Natural killer cell (primary cell): Measurements from ENCODE around the gene SLBP. TPM values are rescaled to one million over a fixed set of nuclear protein-coding genes. Genes with fewer than 3 reads are reported as not detected.
A peak's percentile ranks its signal among the peaks of the same experiment; 100 is the strongest.

Source experiments
- ATAC-seq, 3 donors: fragments of 150-1000 bp in 2 of 3; fragments of 200-7000 bp in 1 of 3; cut with Tn5 transposase; 1 replicate in 1 of 3; 2 replicates in 2 of 3; pipeline ENCODE4 v1.10.0; 2021; ENCODE audit warnings: mild to moderate bottlenecking in 2 of 3, moderate library complexity in 2 of 3
- DNase-seq, 2 donors: peaks; one replicate each; pipeline versions ENCODE4 v3.0.0 to v3.0.0-alpha.2; 2013 to 2021; ENCODE audit warnings: mixed read lengths in 1 of 2
- H3K27ac ChIP-seq: one replicate; pipeline ENCODE4 v1.5.1; 2013; ENCODE audit warnings: mild to moderate bottlenecking, low read length
- H3K27me3 ChIP-seq: one replicate; pipeline ENCODE4 v1.6.1; 2013; ENCODE audit warnings: low read length; ENCODE audit not compliant: control insufficient read depth, insufficient read depth
- H3K36me3 ChIP-seq: one replicate; pipeline ENCODE4 v1.6.1; 2013; ENCODE audit warnings: low read length; ENCODE audit not compliant: control insufficient read depth, insufficient read depth
- H3K4me1 ChIP-seq: one replicate; pipeline ENCODE4 v1.6.1; 2013; ENCODE audit warnings: low read length; ENCODE audit not compliant: control insufficient read depth, insufficient read depth
- H3K4me3 ChIP-seq: one replicate; pipeline ENCODE4 v1.5.1; 2013; ENCODE audit warnings: low read length
- H3K9me3 ChIP-seq: one replicate; pipeline ENCODE4 v1.6.1; 2013; ENCODE audit warnings: low read length; ENCODE audit not compliant: control insufficient read depth, insufficient read depth
- H3K27ac Mint-ChIP-seq, 2 donors: one replicate each; pipeline ENCODE4 v1.8.0; 2022; ENCODE audit warnings: mild to moderate bottlenecking in 2 of 2, mixed read lengths in 2 of 2, moderate library complexity in 1 of 2
- H3K27me3 Mint-ChIP-seq, 2 donors: one replicate each; pipeline ENCODE4 v1.8.0; 2022; ENCODE audit warnings: low read depth in 2 of 2, mixed read lengths in 2 of 2
- H3K36me3 Mint-ChIP-seq: one replicate; pipeline ENCODE4 v1.8.0; 2022; ENCODE audit warnings: mixed read lengths
- H3K4me1 Mint-ChIP-seq, 2 donors: one replicate each; pipeline ENCODE4 v1.8.0; 2022; ENCODE audit warnings: mixed read lengths in 2 of 2
- H3K4me3 Mint-ChIP-seq: one replicate; pipeline ENCODE4 v1.8.0; 2022; ENCODE audit warnings: mild to moderate bottlenecking, moderate library complexity, mixed read lengths
- H3K9me3 Mint-ChIP-seq, 2 donors: one replicate each; pipeline ENCODE4 v1.8.0; 2022; ENCODE audit warnings: mixed read lengths in 2 of 2
- CTCF ChIP-seq: fragments of 200-600 bp; IDR thresholded peaks from one replicate; pipeline ENCODE4 v1.8.0; 2022; ENCODE audit warnings: antibody characterized with exemption
- WGBS: methylation state at CpG from one replicate; pipeline ENCODE4 v1.1.7; 2013; ENCODE audit warnings: missing lambda C conversion rate; ENCODE audit not compliant: insufficient coverage; 5-methylcytosine and 5-hydroxymethylcytosine counted together
- intact Hi-C: fragments of 100-400 bp; cut with micrococcal nuclease; formaldehyde crosslinking; loops from one replicate; pipeline ENCODE4 v1.14.2; 2022
- total RNA-seq, 4 donors: library from RNA; stranded (reverse); fragments of 120-200 nt in 1 of 4; gene quantifications; one replicate each; pipeline versions ENCODE4 v1.2.3 to v1.2.4, GENCODE V29; 2013 to 2022

The SLBP gene
- total RNA-seq, 3 donors from 2014 or later (not counting 1 experiment from before 2014, with no cell fraction given): 29.5 to 38.8 (median 38.6) TPM

DNA sequence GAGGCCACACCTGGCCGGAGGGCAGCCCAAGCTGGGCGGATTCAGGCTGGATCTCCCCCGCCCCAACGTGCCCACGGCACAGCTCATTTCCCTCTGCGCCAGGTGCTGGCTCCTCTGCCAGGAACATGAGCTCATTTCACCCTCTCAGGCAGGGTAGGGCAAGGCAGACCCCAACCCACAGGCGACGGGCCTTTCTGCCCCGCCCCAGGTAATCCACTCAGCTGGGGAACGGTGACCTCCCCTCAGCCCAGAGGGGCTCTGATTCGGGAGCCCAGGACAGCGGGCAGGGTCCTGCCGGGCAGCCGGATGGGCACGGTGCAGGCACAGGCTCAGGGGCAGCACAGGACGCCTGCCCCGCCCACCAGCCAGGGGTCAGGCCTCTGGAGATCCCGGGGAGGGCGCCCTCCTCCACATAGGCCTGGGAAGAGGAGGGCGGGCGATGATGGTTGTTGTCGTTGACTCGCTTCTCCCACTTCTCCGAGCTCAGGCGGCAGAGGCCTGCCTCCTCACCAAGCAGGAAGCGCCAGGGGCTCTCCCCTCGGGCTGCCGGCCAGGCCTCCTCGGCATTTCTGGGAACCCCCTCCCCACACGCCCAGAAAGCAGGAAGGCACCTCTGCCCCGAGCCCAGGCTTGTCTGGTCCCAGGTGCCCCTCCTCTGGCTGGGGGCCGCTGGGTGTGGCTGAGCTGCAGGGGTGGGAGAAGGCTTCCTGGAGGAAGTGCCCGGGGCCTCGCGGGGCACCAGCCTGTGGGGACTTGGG lies 40.3 kb upstream of the SLBP start:
- intact Hi-C loops: no loop called here
- Mint-ChIP-seq H3K27ac (no peak overlapping the region), H3K4me1 (no peaks in the 10 kb centered on the region), H3K9me3 (no peaks in the 10 kb centered on the region), H3K27me3 (no peaks in the 10 kb centered on the region), H3K36me3 (no peaks in the 10 kb centered on the region), H3K4me3 (no peak overlapping the region)
- ATAC-seq (no peak), DNase-seq (peak in 1 of 2 donors; percentile 38)
- no peaks in the 10 kb centered on the region for H3K9me3 ChIP-seq
- no peak for TF ChIP-seq CTCF
- H3K27me3 ChIP-seq: no peaks in the 10 kb centered on the region
- peaks cover 24% of the 10 kb centered on the region for H3K4me1 ChIP-seq
- no peak overlapping the region for H3K27ac ChIP-seq
- H3K4me3 ChIP-seq: no peak overlapping the region
- no peaks in the 10 kb centered on the region for H3K36me3 ChIP-seq
- 26% methylated on average over 35 of the region's 35 CpGs for WGBS

GRCh38 chr4:1751919-1752283 lies 39.8 kb upstream of the SLBP start:
- Histone ChIP-seq H3K27me3 (no peaks in the 10 kb centered on the region), H3K27ac (no peak overlapping the region), H3K4me3 (no peak overlapping the region), H3K36me3 (no peaks in the 10 kb centered on the region), H3K4me1 (peaks cover 24% of the 10 kb centered on the region), H3K9me3 (no peaks in the 10 kb centered on the region)
- DNase-seq (no peak), ATAC-seq (no peak)
- Mint-ChIP-seq H3K4me3 (no peak overlapping the region), H3K27ac (no peak overlapping the region), H3K36me3 (no peaks in the 10 kb centered on the region), H3K4me1 (no peaks in the 10 kb centered on the region), H3K27me3 (no peaks in the 10 kb centered on the region), H3K9me3 (no peaks in the 10 kb centered on the region)
- intact Hi-C loops: no loop called here
- WGBS: 76% methylated on average over 8 of the region's 8 CpGs
- TF ChIP-seq CTCF: no peak

GRCh38 chr4:1751155-1751918 lies 39.2 kb upstream of the SLBP start:
- H3K4me1 Mint-ChIP-seq: no peaks in the 10 kb centered on the region
- ATAC-seq: no peak
- H3K4me3 Mint-ChIP-seq: no peak overlapping the region

More at GRCh38 chr4:1751155-1751918, 39.2 kb upstream of the SLBP start:
- Histone ChIP-seq H3K27ac (no peak overlapping the region), H3K4me3 (no peak overlapping the region), H3K27me3 (no peaks in the 10 kb centered on the region), H3K4me1 (peaks cover 26% of the 10 kb centered on the region), H3K36me3 (no peaks in the 10 kb centered on the region), H3K9me3 (no peaks in the 10 kb centered on the region)
- no peaks in the 10 kb centered on the region for H3K27me3 Mint-ChIP-seq
- DNase-seq: no peak
- H3K9me3 Mint-ChIP-seq: no peaks in the 10 kb centered on the region
- 90% methylated on average over 31 of the region's 31 CpGs for WGBS
- H3K36me3 Mint-ChIP-seq: no peaks in the 10 kb centered on the region
- no peak for TF ChIP-seq CTCF
- no peak overlapping the region for H3K27ac Mint-ChIP-seq
- intact Hi-C loops: no loop called here
